Osteocyte (in vitro differentiated cells): ENCODE data around the gene HTT. TPM values are rescaled to one million over a fixed set of nuclear protein-coding genes. Genes with fewer than 3 reads are reported as not detected.

ENCODE experiments used
- DNase-seq: peaks from one replicate; pipeline ENCODE4 v3.0.0; 2021; ENCODE audit warnings: mixed read lengths; ENCODE audit not compliant: unreplicated experiment; ENCODE audit errors: extremely low spot score
- H3K27ac Mint-ChIP-seq: one replicate; pipeline ENCODE4 v1.8.0; 2021; ENCODE audit warnings: mild to moderate bottlenecking, mixed read lengths; ENCODE audit not compliant: unreplicated experiment
- H3K27me3 Mint-ChIP-seq: one replicate; pipeline ENCODE4 v1.8.0; 2021; ENCODE audit warnings: mixed read lengths; ENCODE audit not compliant: unreplicated experiment
- H3K36me3 Mint-ChIP-seq: one replicate; pipeline ENCODE4 v1.8.0; 2021; ENCODE audit warnings: mixed read lengths; ENCODE audit not compliant: unreplicated experiment
- H3K4me1 Mint-ChIP-seq: one replicate; pipeline ENCODE4 v1.8.0; 2021; ENCODE audit warnings: mixed read lengths; ENCODE audit not compliant: unreplicated experiment
- H3K4me3 Mint-ChIP-seq: one replicate; pipeline ENCODE4 v1.8.0; 2021; ENCODE audit warnings: mild to moderate bottlenecking, moderate library complexity, mixed read lengths; ENCODE audit not compliant: unreplicated experiment
- H3K9me3 Mint-ChIP-seq: one replicate; pipeline ENCODE4 v1.8.0; 2021; ENCODE audit warnings: mixed read lengths; ENCODE audit not compliant: unreplicated experiment
- CTCF ChIP-seq: fragments of 200-600 bp; sonication (generic); IDR thresholded peaks from 2 replicates; pipeline ENCODE4 v1.5.0; 2021; ENCODE audit warnings: antibody characterized with exemption, mild to moderate bottlenecking, moderate library complexity
- total RNA-seq: library from RNA; stranded (reverse); gene quantifications from 2 replicates; pipeline ENCODE4 v1.2.1, GENCODE V29; 2021

HTT gene
- total RNA-seq, 1 donor from 2014 or later: 51.3 TPM

GRCh38 chr4:3235581-3235980, 161.1 kb downstream of the HTT start:
- Mint-ChIP-seq H3K9me3 (no peaks in the 10 kb centered on the region), H3K4me1 (no peaks in the 10 kb centered on the region), H3K27me3 (no peaks in the 10 kb centered on the region), H3K36me3 (peaks cover 17% of the 10 kb centered on the region), H3K27ac (no peak overlapping the region), H3K4me3 (no peak overlapping the region)
- TF ChIP-seq CTCF: no peak
- no peak for DNase-seq

GRCh38 chr4:3236326-3236878, 161.9 kb downstream of the HTT start:
- no peak for TF ChIP-seq CTCF
- no peaks in the 10 kb centered on the region for H3K27me3 Mint-ChIP-seq
- no peak overlapping the region for H3K27ac Mint-ChIP-seq
- no peaks in the 10 kb centered on the region for H3K9me3 Mint-ChIP-seq
- H3K4me1 Mint-ChIP-seq: no peaks in the 10 kb centered on the region
- DNase-seq: no peak
- peaks cover 17% of the 10 kb centered on the region for H3K36me3 Mint-ChIP-seq
- no peak overlapping the region for H3K4me3 Mint-ChIP-seq

- peaks cover 20% of the 10 kb centered on the region for H3K36me3 Mint-ChIP-seq
- TF ChIP-seq CTCF: no peak
- H3K4me3 Mint-ChIP-seq: no peak overlapping the region
- H3K4me1 Mint-ChIP-seq: no peaks in the 10 kb centered on the region
- H3K9me3 Mint-ChIP-seq: no peaks in the 10 kb centered on the region
- DNase-seq: no peak
- H3K27ac Mint-ChIP-seq: no peak overlapping the region
- H3K27me3 Mint-ChIP-seq: no peaks in the 10 kb centered on the region
These were observed 162.8 kb downstream of the HTT start for GRCh38 chr4:3237266-3237665.

GRCh38 chr4:3237712-3238560, 163.5 kb downstream of the HTT start:
- no peak for DNase-seq
- Mint-ChIP-seq H3K9me3 (no peaks in the 10 kb centered on the region), H3K36me3 (peaks cover 20% of the 10 kb centered on the region), H3K4me3 (no peak overlapping the region), H3K27me3 (no peaks in the 10 kb centered on the region), H3K27ac (no peak overlapping the region), H3K4me1 (no peaks in the 10 kb centered on the region)
- TF ChIP-seq CTCF: no peak

GRCh38 chr4:3238721-3239120, 164.2 kb downstream of the HTT start:
- Mint-ChIP-seq H3K4me1 (no peaks in the 10 kb centered on the region), H3K27ac (no peak overlapping the region), H3K9me3 (no peaks in the 10 kb centered on the region), H3K27me3 (no peaks in the 10 kb centered on the region), H3K4me3 (no peak overlapping the region), H3K36me3 (peaks cover 20% of the 10 kb centered on the region)
- no peak for TF ChIP-seq CTCF
- no peak for DNase-seq
